ENCODE results near the gene IGSF21. TPM values are rescaled to one million over a fixed set of nuclear protein-coding genes. Genes with fewer than 3 reads are reported as not detected.

The IGSF21 gene
- total and polyA plus RNA-seq, 2 of the 4 experiments (the other 2 are of a cell fraction) = not detected

GRCh38 chr1:18262726-18263125, 155.1 kb downstream of the IGSF21 start:
- CTCF ChIA-PET = no interaction called here
- Histone ChIP-seq H4K91ac (ENCODE audit: insufficient read depth, low read depth, low read length) (no peak overlapping the region), H3K9ac (ENCODE audit: low read depth, low read length) (no peak overlapping the region), H2BK120ac (ENCODE audit: low read depth, low read length) (no peak overlapping the region), H3K23ac (ENCODE audit: low read depth, low read length) (no peak overlapping the region), H3K27ac (ENCODE audit: insufficient read depth, low read length) (no peak overlapping the region), H2BK15ac (ENCODE audit: low read depth, low read length) (no peak overlapping the region), H3K56ac (ENCODE audit: extremely low read depth, insufficient read depth, low read length) (no peak overlapping the region), H3K18ac (ENCODE audit: low read depth, low read length) (no peak overlapping the region), H3K79me1 (ENCODE audit: low read depth in 1 of 2, low read length in 2 of 2) (no peaks in the 10 kb centered on the region), H3K27me3 (ENCODE audit: control insufficient read depth, insufficient read depth, low read length) (no peaks in the 10 kb centered on the region), H2AK5ac (ENCODE audit: low read depth, low read length) (no peak overlapping the region), H2BK5ac (ENCODE audit: low read depth, low read length, poor library complexity, severe bottlenecking) (no peak overlapping the region), H3K9me1 (ENCODE audit: insufficient read depth, low read length) (no peaks in the 10 kb centered on the region), H3K4me3 (ENCODE audit: insufficient read depth, low read depth, low read length) (no peak overlapping the region), H4K8ac (ENCODE audit: low read depth in 2 of 2, low read length in 2 of 2) (no peak overlapping the region), H3K4me2 (ENCODE audit: low read depth, low read length) (no peak overlapping the region), H2AFZ (replicated peaks; ENCODE audit: low read length, poor library complexity) (no peak overlapping the region), H3K4me1 (ENCODE audit: control insufficient read depth, insufficient read depth, low read length) (no peaks in the 10 kb centered on the region), H3K4ac (ENCODE audit: low read depth, low read length) (no peak overlapping the region), H4K5ac (ENCODE audit: low read depth, low read length) (no peak overlapping the region), H3K36me3 (ENCODE audit: control insufficient read depth, insufficient read depth, low read length) (no peaks in the 10 kb centered on the region), H3K9me3 (ENCODE audit: control insufficient read depth, insufficient read depth, low read length) (peaks cover 25% of the 10 kb centered on the region), H2AK9ac (replicated peaks; ENCODE audit: low read depth, low read length, poor library complexity) (no peak overlapping the region), H3K14ac (replicated peaks; ENCODE audit: low read depth, low read length) (no peak overlapping the region), H2BK20ac (ENCODE audit: low read depth, low read length) (no peak overlapping the region), H4K20me1 (ENCODE audit: insufficient read depth, low read length) (no peaks in the 10 kb centered on the region)
- in situ Hi-C loops (cut with MboI; ENCODE audit: low sequenced_read_pairs) = no loop called here
- WGBS, 2 experiments (ENCODE audit: extremely low coverage in 2 of 2, insufficient read length in 1 of 2) = no CpG with 5 or more reads among the region's 6 CpGs
- TF ChIP-seq RAD21 (IDR thresholded peaks at IDR 0.05; ENCODE audit: low read length) (no peak), CHD1 (IDR thresholded peaks at IDR 0.05; ENCODE audit: low read depth, low read length) (no peak), RFX5 (IDR thresholded peaks at IDR 0.05; ENCODE audit: low read depth, low read length) (no peak)
- TF ChIP-seq, protein P1, sequence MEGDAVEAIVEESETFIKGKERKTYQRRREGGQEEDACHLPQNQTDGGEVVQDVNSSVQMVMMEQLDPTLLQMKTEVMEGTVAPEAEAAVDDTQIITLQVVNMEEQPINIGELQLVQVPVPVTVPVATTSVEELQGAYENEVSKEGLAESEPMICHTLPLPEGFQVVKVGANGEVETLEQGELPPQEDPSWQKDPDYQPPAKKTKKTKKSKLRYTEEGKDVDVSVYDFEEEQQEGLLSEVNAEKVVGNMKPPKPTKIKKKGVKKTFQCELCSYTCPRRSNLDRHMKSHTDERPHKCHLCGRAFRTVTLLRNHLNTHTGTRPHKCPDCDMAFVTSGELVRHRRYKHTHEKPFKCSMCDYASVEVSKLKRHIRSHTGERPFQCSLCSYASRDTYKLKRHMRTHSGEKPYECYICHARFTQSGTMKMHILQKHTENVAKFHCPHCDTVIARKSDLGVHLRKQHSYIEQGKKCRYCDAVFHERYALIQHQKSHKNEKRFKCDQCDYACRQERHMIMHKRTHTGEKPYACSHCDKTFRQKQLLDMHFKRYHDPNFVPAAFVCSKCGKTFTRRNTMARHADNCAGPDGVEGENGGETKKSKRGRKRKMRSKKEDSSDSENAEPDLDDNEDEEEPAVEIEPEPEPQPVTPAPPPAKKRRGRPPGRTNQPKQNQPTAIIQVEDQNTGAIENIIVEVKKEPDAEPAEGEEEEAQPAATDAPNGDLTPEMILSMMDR (conservative IDR thresholded peaks at IDR 0.05; ENCODE audit: low read depth, low read length) = no peak
- DNase-seq = no peak
- ATAC-seq (ENCODE audit: low read depth) = no peak
- intact Hi-C loops (cut with micrococcal nuclease) = no loop called here
- POLR2A ChIA-PET (ENCODE audit: unreplicated experiment) = no interaction called here
- BruUV-seq (replicated peaks) = no TSS peak
- dilution Hi-C loops (cut with HindIII; ENCODE audit: low sequenced_read_pairs, unreplicated experiment) = no loop called here

Data from IMR-90 (cell line).